HG02981 (cell line): ENCODE data around the gene TMEM212.
"Not testable (repeated sequence)": the region's sequence is repeated elsewhere in the genome, so short reads cannot be mapped to it uniquely, and the experiment has no call there.

Source experiments
- ATAC-seq: cut with Tn5 transposase; IDR thresholded peaks from one replicate; pipeline ENCODE4 v1.9.1; 2021; ENCODE audit warnings: mild to moderate bottlenecking, moderate library complexity; ENCODE audit not compliant: unreplicated experiment

The TMEM212 gene

DNA sequence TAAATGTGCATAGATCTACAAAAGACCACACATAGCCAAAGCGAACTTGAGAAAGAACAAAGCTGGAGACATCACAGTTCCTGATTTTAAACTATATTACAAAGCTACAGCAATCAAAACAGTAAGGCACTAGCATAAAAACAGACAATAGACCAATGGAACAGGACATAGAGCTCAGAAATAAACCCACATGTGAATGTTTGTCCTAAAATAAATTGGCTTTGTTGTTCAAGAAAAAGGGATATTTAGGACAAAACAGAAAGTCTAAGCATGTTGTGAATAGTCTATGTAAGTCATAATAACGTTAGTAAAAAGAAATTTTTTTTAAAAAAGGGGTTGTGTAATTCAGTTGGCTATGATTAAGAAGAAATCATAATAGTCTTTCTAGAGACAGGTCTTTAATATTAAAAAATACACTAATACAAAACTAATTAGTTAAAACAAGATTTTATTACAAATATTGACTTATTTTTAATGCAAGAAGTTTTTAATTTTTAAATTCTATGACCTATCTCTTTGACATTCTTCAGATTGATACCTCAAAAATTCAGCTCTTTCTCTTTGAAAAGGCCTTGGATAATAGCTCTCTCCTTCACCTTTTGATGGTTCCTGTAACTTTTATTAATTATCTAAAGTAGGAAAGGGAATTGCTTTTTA, 11.6 kb downstream of the TMEM212 start:
- ATAC-seq, result no peak

DNA sequence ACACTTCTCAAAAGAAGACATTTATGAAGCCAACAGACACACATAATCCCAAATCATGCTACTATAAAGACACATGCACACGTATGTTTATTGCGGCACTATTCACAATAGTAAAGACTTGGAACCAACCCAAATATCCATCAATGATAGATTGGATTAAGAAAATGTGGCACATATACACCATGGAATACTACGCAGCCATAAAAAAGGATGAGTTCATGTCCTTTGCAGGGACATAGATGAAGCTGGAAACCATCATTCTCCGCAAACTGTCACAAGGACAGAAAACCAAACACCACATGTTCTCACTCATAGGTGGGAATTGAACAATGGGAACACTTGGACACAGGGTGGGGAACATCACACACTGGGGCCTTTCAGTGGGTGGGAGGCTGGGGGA, 15.6 kb downstream of the TMEM212 start:
- not testable (repeated sequence) for ATAC-seq

DNA sequence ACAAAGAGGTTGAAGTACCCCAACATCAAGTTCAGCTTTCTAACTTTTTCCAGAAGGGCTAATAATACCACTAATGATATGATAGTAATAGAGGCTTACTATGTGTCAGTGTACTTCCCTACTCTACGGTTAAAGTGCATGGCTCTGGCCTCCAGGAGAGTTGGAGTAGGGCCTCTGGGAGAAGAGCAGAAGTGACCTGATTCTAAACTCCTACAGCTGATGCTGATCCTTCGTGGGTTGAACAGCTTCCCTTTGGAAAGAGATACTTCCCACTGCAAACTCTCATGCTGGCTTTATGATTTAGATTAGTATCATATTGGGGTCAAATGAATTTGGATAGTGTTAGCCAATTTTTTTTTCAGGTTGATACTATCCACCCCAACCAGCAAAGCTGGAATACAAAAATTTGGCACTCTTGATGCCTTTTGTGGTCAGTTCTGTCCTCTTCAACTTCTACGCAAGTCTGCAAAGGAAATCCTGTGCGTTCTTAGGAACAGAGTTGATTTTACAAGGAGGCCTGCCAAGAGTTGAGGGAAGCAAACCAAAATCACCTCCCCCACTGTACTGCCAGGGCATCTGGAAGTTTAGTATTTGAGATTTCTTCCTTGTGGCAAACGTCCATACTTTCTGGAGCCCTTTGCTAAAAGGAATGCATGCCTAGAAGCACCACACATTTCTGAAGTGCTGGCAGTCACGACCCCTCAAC, 17.8 kb downstream of the TMEM212 start:
- ATAC-seq, result no peak

DNA sequence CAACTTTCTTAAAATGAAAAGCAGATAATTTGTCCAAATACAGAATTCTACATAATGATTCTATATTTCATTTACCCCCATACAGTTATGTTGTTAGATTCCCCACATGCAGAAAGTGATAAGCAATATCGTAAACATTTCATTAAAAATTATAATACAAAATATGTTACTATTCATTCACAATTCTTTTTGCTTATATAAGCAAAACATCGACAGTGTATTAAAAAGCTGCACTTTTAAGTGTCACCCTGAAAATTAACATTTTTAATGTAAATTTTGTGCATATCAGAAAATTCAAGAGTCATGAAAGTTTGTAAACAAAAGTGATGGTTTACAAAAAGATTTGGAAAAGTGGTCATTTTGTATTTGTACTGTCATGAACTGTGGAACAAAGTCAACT, 19.2 kb downstream of the TMEM212 start:
- ATAC-seq, result no peak

DNA sequence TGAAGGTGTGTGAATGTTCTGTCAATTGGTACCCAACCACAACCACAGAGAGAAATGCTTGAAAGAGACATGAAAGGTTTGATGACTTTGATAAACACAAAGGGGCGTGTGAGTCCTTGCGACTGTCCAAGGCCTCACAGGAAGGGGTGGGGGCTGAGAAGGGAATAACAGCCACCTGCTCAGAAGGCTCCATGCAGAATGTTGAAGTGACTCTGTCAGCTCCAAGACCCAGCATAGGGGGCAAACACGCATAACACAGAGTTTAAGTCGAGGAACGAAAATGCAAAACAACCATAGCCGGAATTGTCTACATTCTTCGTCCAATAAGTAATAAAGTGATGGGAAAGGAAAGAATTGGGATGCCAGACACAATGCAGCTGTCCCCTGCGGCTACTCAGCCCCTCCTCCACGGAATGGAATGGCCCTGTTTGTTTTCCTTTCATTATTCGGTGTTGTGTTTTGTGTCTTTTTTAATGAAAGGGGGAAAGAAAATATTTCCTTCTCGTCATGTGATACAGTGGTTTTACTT, 19.9 kb downstream of the TMEM212 start:
- ATAC-seq, result no peak

DNA sequence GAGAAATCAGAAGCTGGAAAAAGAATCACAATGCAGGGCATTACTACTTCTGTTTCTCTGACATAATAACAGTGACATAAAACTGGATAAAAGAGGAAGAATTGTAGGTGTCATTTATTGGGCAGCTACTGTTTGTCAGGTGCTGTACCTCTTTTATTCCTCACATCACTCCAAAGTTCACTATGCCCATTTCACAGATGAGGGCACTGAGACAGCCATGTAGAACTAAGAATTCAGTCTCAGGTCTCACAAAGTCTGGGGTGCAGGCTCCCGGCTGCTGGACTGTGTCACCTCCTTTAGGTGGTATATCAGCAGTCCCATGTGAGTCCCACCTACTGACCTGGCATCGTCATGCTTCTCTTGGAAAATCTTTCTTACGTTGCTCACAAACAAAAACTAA, 20.8 kb downstream of the TMEM212 start:
- ATAC-seq, result no peak

DNA sequence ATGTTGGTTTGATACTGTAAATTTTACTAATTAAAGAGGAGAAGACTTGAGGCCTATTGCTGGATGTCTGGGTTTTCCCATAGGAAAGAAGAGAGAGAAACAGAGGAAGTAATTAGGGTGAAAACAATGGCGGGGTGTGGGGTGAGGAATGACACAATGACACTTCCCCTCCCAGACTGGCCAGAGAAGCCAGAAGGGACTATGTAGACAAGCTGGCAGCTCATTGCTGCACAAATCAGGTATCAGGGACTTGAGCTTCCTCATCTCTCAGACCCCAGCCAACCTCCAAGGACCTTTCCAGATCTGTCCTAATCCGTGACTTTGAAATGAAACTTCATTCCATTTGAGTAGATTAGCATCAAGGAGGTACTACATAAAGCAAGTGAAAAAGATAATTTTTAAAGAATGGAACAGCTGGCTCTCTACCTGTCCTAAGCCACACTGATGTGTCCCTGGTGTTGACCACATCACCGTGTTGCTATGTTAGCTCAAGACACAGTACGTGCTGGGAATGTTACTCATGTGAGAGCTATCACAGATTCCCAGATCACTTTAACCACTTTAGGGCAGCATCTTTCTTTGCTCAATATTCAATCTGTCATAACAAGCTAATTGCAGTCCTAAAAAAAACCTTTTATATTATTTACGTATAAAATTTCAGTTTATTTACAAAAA, 22.2 kb downstream of the TMEM212 start:
- ATAC-seq, result no peak

DNA sequence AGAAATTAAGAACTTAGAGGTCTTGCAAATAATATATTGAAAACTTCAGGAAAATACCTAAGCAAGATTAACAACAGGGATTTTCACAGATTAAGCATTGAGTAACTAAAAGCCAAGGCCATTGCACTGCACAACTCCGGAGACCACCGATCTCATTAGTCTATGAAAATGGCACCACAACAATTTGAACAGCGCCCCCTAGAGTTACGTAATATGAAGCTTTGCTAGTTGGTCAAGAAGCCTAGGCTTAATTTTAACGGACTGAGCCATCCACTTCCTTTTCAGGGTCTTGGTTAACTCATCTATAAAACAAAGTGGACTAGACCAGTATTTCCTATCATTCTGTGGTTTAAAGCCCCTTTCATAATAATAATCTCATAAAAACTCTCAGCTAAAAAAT, 24.8 kb downstream of the TMEM212 start:
- no peak for ATAC-seq

DNA sequence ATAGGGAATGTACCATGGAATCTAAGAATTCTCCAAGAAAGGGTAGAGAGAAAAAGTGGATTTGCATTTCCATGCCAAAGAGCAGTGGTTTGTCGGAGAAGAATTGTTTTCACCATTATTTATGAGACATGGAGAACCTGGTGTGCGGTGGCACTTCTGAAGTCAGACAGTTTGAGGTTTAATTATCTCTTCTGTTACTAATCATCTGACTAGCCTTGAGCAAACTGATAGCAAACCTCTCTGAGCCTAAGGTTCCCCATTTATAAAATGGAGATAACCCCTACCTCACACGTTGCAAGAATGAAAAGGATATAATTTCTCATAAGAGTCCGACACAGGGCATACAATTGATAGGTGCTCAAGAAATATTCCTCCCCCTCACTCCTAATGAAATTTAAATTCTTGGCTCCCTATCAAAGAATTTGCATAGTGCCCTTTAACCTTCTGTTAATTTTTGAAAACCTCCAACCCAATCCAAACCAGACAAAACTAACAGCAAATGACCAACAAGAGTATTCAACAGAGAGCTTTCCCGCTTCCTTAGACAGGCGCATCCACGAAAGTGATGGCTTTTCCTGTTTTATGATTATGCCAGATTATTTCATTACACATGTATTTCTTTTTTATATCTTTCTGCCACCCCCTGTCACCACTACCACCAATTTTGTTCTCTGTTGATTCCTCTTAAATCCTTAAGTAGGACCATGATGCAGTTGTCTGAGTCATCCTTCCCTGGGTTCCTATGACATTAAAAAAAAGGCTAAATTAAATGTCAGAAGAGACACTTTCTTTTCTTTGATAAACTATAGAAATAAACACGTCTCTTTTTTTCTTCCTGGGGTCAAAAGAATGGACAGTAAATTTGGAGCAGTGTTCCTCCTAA, 28.5 kb downstream of the TMEM212 start:
- no peak for ATAC-seq

DNA sequence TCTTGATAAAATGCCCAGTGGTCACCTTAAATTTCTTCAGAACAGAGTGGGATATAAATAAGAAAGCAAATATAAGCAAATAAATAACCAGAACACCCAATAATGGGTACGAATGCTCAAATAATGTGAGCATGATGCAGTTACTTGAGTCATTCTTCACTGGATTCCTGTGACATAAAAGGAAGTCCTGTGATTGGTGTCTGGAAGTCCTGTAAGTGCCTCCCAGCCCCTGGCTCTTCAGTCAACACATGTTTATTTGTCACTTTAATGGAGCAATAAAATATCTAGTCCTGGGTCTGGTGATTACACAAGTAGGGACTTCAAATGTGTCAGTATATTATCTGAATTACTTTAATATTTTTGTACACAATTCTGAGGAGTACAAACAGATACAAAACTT, 30.4 kb downstream of the TMEM212 start:
- no peak for ATAC-seq

DNA sequence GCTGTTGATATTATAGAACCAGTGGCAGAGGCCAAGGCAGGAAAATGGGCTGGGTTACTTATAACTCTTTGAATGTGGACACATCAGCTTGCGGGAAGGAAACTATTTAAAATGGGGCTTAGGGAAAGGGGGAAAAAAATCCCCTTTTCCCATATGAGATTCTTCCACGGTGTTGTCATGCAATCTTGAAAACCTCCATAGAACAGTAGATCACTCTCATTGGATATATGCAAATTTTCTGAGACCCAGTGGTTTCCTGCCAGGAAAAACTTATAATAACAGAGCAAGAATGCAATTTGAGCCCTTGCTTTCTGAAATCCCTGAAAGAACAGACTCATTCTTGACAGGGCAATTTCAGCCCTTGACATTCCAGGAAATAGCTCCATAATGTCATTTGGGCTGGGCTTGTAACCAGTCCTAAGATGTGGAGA, 31.1 kb downstream of the TMEM212 start:
- ATAC-seq, result no peak

DNA sequence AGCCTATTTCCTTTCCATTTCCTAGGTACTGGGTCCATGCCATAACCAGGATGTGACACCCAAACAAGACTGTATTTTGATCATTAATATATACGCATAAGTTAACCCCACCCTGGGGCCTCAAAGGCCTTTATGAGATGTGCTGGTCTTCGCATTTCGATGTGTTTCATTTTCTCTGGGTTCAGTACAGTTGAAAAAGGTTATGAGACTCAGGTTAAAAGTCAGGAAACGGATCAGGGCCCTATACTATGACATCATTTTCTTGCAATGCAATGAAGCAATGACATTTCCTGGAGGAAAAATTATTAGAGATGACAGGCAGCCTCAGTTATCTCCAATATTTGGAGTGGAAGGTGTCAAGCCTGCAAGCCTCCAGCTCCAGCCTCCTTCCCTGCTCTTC, 31.7 kb downstream of the TMEM212 start:
- ATAC-seq, result no peak

DNA sequence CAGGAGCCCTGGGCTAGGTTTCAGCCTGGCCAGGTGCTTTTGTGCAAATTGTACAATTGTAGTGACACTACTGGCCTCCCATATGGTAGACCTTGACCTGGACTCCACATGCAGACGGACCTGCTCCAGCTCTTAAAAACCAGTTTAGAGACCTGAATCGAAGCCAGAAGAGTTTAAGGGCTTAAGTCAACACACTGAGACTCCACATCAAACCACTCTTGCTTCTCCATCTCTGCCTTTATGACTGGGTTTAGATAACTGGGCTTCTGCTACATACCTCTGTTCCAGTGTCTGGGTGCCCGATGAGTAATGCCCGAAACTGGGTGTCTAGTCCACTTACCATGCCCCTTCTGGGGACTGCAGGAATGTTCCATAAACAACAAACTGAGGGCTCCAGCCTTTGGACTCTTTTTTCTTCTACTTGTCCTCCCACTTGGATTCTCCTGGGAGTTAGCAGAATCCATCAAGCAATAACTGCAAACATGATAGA, 32.8 kb downstream of the TMEM212 start:
- ATAC-seq, result no peak

DNA sequence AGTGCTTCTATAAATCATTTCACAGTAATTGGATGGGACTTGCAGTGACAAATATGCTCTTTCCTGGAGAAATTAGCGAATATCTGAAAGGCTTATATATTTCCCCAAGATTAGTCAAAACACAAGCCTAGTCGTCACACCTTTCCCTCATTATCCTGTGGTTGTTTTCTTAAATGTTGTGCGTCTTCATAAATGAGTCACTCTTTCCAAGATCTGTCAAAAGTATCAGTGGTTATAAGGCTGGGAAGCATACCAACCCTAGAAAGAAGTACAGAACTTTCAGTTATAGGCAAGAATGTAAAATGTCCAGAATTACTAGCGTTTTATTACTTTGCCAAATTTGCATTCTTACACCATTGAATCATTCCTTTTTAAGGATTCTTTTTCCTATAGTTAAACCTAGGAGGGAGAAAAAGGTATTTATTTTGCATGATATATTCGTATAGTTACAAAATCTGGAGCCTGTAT, 33.6 kb downstream of the TMEM212 start:
- ATAC-seq, result no peak

DNA sequence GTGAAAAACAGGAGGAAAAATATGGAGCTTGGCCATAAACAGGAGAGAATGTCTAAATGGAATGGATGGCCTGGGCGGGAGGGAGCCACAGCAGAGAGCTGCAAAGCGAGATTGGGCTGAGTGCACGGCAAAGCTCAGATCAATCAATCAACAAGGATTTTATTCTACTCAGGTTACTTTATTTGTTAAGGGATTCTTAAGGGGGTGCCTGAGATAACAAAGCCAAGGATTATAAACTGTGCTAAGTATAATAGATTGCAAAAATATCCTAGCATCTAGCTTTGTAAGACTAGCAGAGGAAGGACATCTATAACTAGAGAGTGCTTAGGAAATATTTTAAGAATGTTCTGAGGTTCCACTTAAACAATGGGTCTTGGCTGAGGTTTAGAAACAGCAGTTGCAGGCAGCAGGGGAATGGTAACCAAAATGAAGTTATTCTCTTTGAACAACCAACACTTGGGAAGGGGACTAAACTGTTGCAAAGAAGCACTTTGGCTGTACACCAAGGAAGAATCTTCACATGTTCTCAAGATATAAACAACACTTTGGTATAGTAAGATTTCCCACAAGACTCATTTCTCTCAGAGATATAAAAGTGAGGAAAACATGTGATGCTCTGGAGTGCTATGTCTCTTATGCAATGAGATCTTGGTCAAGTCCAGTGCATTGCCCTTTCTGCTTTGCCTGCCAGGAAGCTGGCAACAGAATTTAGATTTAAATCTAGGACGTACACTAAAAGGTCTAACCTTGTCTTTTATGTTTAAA, 35.5 kb downstream of the TMEM212 start:
- no peak for ATAC-seq

DNA sequence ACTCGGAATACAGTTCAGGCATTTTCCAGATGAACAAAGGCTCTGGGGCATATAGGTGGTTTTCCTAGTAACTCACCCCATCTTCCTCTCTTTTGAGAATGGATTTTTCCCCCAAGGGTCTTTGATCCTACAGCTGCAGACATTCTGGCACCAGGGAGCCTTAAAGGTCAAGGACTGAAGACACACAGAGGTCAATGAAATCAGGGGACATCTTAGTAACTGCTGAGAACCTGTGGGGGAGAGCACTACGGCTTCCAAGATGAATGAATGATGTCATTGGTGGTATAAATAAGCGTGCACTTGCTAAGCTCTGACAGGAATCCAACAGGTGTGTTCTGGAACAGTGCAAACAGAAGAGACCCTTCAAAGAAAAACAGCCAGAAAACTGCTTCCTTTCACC, 36.3 kb downstream of the TMEM212 start:
- no peak for ATAC-seq

DNA sequence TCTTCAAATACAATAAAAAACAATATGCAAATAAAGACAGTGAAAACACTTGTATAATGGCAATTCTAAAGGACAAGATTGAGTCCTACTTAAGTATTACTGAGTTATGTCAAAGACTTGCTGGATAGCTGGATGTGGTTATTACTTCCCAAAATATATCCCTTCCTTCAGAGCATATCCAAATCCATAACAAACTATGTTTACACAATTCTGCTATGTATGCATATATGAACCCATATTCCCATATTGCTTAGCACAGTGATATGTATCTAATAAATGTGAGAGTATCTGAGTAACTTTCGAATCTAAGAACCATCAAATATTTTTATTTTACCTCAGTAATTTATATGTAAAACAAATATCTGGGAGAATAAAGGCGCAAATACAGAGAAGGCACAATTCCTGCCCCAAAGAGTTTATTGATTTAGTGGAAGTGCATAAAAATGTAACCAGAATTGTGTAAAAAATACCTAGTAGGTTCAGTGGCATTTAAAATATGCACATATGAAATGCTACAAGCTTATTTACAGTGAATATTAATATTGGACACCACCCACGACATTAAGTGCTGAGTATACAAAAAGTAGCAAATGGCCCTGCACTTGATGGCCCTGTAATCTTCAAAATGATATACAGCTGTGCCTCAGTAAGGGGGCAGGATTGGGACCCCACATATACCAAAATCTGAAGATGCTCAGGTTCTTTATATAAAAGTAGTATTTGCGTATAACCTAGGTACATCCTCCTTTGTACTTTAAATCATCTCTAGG, 37.1 kb downstream of the TMEM212 start:
- ATAC-seq, result no peak

DNA sequence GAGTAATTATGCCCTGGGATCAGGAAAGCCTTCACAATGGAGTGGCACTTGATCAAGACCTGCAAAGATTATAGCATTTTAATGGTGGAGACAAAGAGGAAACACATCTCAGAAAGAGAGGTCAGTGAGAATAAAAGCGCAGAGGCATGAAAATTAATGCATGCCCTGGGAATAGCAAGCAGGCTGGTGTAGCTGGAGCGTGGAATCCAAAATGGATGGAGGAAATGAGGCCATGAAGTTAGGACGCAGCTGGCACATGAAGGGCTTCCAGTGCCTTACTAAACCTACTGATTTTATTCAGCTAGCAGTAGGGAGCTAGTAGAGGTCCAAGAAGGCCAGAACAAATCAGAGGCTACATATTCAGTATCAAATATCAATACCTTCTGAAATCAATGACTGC, 38.1 kb downstream of the TMEM212 start:
- no peak for ATAC-seq

DNA sequence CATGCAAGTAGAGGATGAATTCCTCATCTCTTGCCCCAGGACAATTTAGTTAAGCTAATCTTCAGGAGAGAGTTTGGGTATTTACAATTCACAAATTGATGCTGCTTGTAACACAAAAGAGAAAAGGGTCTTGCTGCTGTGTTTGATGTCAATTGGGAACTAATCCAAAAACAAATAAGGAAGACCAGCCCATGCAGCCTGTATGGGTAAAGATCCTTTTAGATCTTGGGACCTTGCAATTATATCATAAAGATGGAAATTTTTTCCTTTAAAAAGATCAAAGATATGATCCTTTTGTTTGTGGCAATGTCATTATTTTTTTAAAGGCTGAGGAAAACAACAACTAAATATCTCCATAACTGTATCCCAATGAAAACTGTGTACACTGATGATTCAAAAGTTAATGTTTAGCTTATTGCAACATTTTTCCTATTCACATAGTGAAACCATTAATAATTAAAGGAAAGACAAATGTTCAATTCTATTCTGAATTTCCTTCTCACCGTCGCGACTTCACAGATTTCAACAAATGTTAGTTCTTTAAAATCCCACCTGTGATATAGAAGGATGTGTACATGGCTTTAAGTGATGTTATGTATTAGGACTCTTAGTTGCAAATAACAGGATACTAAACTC, 40.2 kb downstream of the TMEM212 start:
- ATAC-seq, result no peak
